HG03469 (cell line): ENCODE data around the gene AXIN2.

Experiments
- ATAC-seq: cut with Tn5 transposase; IDR thresholded peaks from one replicate; pipeline ENCODE4 v1.9.1; 2021; ENCODE audit warnings: mild to moderate bottlenecking, moderate library complexity, moderate number of reproducible peaks; ENCODE audit not compliant: unreplicated experiment

Gene AXIN2

DNA sequence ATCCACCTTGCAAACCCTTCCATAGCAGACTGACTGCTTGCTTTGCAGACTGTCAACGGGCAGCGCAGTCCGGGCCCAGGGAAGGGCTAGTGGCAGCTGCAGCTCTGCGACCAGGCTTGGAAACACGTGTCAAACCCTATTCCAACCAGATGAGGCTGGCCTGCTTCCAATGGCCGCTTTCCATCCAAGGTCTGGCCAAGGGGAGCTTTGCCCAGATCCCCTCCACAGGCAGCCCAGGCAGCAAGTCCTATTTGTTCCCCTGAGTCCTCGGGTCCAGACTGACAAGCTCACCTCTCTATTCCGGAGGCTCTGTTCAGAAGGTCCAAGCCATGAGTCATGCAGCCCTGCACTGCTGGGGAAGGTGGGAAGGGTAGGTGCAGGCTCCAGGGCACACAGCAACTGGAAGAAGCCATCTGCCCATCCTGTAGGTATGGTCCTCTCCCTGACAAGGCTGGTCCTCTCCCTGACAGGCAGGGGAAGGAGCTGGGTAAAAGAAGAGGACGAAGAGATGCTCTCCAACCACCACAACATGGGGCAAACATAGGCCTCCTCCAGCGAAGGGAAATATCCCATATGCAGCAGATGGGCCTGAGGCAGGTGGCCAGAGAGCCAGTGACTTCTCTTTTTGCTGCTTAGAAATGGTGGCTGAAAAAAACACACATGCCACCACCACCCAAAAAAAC is 22.6 kb upstream of the AXIN2 start:
- no peak for ATAC-seq

DNA sequence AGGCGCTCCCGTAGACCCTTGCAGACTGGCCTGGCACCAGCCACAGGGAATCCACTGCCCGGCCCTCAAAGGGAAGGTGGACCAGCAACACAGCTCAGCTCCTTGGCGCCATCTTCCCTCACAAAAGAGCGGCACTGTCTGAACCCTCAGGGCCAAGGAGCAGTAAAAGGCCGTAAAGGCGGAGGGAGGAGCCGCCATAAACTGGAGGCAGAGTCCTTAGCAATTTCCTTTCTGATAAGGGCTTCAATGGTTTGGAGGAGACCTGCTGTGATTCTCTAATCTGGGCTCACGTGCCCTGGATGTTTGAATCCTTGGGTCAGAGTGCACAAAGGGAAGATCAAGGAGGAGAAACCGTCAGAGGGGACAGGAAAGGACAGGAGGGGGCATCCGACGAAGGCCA is 15.5 kb upstream of the AXIN2 start:
- no peak for ATAC-seq

DNA sequence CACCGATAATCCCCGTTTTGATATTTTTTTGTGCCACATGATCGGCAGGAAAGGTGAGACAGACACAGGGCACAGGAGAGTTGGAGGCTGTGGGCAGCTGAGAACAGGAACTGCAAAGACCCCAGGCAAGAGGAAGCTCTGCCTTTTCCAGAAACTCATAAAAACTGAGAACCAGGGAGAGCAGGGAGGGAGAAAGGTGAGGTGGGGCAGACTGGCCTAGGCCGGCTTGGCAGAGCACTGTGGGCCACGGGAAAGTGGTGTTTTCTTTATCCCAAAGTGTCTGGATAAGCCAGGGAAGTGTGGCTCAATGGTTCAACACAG is 11.8 kb upstream of the AXIN2 start:
- ATAC-seq: no peak

DNA sequence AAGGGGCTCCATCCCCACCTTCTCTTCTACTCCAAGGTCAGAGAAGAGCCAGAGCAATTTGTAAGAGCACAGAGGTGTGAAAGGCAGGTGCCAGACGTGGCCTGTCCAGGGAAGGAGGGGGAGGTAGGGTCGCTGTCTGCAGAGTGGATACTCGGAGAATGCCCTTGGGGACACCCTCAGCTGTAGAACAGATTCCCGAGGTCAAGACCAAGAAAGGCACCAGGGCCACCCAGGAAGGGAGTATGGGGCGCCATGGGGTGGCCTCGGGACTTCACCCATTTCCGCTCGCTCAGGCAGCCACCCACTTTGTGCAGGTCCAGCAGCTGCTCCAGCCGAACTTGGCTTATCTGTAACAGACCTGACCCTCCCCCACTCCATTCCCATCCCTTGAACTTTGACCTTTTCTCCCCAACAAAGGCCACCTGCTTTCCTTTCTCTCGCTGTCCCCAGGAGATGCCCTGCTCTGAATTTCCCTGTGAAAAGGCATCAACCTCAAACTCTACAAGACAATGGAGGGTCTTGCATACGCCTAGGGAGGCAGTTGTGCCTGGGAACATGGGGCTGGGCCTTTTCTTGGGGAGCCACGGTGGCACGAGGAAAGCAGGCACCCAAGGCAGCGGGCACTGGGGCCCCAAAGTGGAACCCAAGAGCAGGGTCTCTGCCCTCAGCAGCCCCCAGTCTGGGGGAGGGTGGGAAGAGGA is 11.3 kb upstream of the AXIN2 start:
- no peak for ATAC-seq

DNA sequence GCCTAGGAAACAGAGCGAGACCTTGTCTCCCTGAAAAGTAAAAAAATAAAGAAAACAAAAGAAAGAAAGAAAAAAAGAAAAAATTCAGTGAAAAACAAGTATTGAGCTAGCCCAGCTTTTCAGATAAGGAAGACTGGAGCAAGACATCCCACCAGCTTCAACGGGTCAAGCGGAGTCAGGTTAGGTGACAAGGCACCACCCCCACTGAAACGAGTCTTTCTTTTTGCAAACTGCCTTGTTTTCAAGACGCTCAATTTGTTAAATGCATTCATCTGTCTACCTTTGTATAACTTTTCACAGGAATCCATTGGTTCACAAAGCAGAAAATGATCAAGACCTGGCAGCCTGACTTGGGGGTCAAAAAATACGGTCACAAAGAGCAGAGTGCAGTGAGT is 10.7 kb upstream of the AXIN2 start:
- no peak for ATAC-seq

DNA sequence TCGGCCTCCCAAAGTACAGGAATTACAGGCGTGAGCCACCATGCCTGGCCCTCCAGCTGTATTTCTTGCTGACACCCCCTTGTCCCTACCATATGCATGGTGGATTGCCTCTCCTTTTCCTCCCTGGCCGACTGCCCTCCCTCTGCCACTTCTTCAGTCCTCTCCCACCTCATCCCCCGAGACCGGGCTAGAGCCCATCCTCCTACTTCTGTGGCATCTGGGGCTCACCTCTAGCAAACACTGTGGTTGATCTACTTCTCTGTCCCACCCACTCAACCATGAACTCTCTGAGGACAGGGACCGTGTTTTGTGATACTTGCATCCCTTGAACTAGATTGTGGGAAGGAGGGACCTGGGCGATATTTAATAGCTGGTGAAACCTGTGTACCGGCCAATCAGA is 7.5 kb upstream of the AXIN2 start:
- no peak for ATAC-seq

DNA sequence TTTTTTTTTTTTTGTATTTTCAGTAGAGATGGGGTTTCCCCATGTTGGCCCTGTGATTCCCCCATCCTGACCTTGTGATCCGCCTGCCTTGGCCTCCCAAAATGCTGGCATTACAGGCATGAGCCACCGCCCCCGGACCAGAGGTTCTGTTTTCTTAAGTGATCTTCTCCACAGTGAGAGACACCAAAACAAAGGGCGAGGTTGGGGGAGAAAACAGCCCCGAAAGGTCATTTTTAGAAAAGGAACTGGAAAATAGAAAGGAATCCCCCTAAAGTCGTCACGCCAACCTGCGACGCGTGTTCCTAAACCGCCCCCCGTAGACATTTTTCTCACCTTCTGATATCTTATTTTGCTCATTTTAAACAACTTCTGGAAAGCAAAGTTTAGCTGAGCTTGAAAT is 6.1 kb upstream of the AXIN2 start:
- ATAC-seq: no peak

DNA sequence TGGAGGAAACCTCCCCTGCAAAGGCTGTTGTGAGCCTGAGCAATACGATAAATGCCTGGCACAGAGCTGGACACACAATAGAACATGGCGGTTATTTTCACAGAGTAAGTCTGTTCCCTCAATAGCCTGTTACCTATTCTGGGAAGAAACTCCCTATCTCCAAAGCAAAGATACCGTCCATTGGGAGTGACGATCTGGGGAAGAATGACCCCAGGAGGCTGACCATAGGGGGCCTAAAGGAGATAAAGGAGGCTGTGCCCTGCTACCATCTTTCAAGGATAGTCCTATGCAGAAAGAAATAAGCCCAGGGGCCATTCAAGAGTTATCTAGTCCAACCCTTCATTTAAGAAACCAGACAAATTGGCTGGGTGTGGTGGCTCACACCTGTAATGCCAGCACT is 4.1 kb upstream of the AXIN2 start:
- no peak for ATAC-seq

DNA sequence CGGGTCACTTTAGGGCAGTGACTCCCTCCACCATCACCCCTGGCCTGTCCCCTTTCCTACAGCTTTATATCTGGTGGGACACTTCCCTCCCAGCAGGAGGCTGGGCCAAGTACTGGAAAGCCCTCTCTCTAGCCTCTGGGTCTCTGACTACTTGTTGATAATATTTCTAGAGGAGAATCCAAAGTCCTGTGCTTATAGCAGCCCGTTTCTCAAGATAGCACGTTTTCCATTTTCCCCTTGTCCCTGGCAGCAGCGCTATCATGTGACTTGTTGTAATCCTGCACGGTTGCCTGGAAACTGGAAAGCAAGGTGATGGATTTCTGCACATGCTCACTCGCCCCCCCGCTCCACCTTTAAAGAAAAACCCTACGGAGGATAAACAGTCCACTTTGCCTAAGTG is 3.3 kb upstream of the AXIN2 start:
- ATAC-seq: no peak

DNA sequence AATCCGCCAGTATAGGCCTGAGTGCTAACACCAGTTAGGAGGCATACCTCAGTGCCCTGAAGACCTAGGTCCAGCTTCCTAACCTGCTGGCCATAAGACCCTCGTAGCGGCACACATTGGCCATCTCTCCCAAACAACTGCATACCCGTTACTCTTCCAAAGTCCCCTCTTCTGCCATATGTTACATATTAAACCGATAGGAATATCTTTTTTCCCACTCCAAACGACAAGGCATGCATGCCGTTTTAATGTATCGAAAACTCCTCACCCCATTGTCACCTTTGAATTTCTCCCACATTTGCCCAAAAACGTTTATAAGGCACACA is 721 bp upstream of the AXIN2 start:
- no peak for ATAC-seq

DNA sequence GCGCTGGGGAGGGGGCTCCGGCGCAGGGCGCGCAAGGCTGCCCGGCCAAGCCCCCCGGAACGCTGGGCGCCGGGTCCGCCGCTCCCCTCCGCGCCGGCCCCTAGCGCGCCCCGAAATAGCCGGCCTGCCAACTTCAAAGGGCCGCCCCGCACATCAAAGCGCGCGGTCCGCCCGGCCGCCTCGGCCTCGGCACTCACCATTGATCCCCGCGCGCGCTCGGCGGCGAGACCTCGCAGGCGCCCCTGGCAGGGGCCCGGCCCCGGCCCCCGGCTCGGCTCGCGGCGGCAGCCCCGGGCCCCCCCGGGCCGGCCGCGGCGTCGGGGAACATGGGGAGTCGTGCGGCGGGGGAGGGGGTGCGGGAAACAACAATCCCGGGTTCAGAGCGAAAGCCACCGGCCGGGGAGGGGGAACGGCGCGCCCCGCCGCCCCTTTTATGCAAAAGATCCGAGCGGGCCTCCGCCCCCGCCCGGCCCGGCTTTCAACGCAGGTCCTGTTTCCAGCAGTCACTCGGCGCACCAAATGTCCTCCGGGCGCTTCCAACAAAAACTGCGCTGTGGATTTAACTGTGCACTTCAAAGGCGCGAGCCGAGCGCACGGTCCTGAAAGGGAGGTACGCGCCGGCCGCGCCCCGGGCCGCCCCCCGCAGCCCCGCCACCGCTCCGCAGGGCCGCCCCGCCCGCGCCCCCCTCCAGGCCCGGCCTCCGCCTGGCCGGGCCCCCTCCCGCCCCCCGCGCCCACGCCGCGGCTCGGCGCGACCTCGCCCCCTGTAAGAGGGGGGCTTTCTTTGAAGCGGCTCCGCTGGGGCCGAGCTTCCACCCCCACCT is 608 bp downstream of the AXIN2 start:
- no peak for ATAC-seq

DNA sequence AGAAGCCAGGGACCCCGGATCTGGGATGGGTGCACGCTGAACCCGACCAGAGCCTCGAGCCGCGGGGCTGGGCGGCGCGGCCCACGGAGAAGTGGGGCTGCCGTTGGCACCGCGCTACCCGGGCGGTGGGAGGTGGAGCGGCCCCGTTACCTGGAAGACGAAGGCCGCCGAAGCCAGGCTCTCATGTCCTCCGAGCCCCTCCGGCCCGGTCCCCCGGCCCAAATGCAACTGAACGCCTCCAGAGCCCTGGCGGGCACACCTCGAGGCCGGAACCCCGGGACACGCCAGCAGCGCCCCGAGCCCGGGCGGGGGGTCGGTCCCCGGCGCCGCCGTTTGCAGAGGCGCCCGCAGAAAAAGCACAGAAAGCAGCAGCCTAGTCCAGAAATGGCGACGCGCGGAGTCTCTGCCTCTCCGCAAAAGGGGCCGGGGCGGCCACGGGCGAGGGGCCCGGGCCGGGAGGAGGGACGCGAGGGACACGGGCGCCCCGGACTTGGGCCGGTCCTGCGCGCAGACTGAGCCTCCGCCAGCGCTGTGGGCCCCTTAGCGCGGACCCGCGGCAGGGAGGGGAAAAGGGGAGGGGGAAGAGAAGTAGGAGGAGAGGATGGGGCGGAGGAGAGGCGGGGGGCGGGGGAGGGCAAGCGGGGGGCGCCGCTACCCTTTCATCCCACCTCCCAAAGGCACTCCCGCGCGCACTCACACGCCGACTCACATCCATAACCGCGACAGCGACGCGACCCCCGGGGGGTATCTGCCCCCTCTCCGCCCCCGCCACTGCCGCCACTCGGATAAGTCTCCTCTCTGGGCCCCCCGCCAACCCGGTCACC is 1.4 kb downstream of the AXIN2 start:
- no peak for ATAC-seq

DNA sequence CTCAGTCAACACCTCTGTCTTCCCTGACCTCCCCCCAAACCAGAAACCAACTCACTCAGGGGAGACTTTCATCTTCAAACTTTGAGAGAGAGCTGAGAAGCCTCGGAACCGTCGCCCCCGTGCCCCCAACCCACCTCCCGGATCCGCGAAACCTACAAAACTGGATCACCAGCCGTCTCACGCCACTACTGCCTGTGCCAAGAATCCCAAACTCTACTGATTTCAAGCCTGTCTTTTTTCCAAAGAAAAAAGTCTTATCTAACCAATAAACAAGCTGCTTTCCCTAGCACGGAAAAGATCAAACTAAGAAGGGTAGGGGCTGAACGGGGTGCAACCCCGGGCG is 2.0 kb downstream of the AXIN2 start:
- no peak for ATAC-seq

DNA sequence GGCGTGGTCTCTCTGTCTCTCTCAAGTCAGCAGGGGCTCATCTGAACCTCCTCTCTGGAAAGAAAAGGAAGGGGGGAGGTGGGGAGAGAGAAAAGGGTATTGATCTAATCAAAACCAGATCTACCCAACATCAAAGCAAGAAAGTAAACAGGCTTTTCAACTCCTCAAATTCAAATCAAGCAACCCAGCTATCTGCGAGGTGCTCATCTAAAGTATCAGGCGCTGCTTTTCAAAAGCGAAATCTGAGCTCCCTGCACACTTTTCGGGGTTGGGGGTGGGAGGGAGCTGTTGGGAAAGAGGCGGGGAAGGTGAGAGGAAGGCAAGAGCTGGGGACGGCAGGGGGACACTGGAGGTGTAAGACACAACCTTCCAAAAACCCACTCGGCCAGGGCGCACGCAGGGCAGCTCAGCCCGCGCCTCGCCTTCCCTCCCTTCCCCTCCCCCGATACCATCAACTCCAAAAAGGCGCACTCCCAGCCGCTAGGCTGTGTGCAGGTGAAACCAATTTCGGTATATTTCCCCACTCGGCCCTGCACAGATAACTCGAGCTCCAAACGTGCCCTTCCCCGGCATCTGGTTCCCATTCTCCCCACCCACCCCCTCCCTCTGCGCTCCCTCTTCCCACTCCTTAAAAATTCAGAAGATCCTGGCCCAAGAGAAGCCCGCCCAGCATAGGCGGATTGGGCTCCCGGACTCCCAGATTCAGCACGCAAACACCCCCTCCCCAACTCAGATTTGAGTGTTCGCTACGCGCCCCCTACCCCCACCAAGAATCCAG is 2.6 kb downstream of the AXIN2 start:
- no peak for ATAC-seq

DNA sequence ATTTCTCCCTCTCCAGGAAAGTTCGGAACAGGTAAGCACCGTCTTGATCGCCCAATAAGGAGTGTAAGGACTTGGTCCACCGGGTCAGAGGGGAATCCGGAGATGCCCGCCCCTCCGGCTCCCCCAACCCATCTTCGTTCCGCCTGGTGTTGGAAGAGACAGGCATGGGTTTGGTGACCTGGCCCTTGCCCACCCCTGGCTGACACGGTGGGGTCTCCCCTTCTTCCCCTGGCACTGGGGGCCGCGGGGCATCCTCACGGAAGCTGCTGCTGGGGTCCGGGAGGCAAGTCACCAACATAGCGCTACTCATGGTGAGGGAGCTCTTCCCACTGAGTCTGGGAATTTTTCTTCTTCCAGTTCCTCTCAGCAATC is 3.2 kb downstream of the AXIN2 start:
- no peak for ATAC-seq

DNA sequence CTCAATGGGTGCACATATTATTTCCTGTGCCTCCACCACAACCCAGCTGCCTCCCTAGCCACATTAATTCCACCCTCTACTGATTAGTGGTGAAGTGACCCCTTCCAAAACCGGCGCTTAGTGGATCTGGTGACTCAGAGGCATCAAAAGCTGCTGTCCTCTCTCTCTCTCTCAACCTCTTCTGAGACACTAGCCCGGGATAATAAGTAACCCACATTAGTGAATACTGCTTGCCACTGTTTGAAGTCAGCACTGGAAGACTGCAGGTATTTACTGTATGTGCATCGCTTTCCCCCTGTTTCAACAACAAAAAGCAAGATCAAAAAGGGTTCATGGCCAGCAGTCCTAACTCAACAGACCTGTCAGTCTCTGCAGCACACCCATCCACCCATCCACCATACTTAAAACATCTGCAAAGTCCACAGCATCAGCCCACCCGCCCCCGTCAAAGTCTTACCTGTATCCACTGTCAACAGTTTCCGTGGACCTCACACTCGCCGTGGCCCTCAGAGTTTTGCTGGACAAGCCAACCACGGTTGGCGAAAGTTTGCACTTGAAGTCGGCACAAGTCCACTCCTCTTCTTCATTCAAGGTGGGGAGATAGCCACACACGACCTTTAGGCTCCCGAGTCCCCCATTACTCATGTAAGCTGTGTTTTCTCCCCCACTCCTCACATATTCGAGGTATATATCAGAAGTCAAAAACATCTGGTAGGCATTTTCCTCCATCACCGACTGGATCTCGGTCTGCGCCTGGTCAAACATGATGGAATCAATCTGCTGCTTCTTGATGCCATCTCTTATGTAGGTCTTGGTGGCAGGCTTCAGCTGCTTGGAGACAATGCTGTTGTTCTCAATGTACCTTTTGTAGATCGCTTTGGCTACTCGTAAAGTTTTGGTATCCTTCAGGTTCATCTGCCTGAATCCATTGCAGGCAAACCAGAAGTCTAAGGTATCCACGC is 3.8 kb downstream of the AXIN2 start:
- no peak for ATAC-seq

DNA sequence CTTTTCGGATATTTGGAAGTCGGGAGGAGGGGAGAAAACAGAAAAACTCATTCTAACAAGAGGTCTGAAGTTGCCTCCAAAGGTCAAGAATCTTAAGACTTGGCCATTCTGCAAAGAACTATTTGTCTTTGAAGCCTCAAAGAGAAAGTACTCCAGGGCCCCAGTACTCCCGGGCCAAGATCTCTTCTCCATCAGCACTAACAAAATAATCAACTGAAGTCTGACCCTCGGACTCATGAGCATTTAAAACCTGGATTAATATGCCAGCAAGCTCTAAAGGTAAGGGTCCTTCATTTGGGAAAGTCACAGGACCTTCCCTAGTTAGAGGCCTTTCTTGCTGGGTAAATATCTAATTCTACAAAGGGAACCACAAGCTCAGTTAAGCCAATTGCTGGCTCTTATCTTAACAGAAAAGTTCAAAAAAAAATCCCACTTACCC is 4.5 kb downstream of the AXIN2 start:
- no peak for ATAC-seq

DNA sequence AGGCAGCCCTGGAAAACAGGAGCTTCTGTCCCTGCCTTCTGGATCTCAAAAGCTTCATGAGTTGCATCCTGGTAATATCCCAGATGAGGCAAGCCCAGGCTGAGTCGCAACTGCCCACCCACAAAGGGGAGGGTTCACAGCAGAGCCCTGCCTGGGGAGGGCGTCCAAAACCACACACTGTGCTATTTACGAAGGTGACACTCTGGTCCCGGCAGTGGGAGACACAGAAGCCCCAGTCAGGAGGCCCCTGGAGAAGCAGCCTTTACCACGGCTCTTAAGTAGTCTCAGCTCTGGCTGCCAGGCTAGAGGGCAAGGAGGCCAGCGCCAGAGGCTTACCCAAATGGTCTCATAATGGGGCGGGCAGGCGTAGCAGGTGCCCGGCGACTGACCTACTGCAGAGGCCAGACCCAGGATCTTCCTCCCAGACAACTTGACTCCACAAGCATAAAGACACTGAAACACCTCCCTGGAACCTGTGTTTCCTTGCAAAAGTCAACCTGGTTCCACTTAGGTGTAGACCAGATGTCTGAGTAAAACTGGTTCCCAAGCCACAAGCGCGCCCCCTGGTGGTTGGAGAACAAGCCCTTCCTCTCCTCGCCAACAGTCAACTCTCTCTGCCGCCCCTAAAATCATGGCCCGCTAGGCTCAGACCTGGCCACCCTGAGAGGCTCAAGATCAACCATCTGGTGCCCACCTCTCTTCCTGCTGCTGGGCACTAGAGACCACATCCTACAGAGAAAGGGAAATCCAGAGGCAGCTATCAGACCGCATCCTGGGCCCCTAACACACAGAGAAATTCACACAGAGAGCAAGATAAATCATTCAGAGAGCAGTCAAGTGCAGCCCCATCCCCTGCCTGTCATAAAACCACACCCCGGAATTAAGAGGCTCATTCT is 5.2 kb downstream of the AXIN2 start:
- no peak for ATAC-seq
